ENCODE results near the gene WNT3. TPM values are rescaled to one million over a fixed set of nuclear protein-coding genes. Genes with fewer than 3 reads are reported as not detected.

Gene WNT3
- total RNA-seq, 2 donors from 2014 or later: 0.64 to 1.0 TPM

- Histone ChIP-seq H3K9ac (ENCODE audit: low read depth in 2 of 2, low read length in 2 of 2) (no peak overlapping the region), H3K27me3 (no peaks in the 10 kb centered on the region), H3K9me3 (no peaks in the 10 kb centered on the region), H3K4me1 (no peaks in the 10 kb centered on the region), H3K4me3 (no peak overlapping the region), H3K27ac (no peak overlapping the region), H3K36me3 (no peaks in the 10 kb centered on the region)
- DNase-seq: no peak
- TF ChIP-seq, protein P1, sequence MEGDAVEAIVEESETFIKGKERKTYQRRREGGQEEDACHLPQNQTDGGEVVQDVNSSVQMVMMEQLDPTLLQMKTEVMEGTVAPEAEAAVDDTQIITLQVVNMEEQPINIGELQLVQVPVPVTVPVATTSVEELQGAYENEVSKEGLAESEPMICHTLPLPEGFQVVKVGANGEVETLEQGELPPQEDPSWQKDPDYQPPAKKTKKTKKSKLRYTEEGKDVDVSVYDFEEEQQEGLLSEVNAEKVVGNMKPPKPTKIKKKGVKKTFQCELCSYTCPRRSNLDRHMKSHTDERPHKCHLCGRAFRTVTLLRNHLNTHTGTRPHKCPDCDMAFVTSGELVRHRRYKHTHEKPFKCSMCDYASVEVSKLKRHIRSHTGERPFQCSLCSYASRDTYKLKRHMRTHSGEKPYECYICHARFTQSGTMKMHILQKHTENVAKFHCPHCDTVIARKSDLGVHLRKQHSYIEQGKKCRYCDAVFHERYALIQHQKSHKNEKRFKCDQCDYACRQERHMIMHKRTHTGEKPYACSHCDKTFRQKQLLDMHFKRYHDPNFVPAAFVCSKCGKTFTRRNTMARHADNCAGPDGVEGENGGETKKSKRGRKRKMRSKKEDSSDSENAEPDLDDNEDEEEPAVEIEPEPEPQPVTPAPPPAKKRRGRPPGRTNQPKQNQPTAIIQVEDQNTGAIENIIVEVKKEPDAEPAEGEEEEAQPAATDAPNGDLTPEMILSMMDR (IDR thresholded peaks at IDR 0.05): no peak
- intact Hi-C loops (cut with DNase I): no loop called here
Measured at GRCh38 chr17:46796956-46797530, 21.4 kb downstream of the WNT3 start.

- Histone ChIP-seq H3K4me3 (no peak overlapping the region), H3K9me3 (no peaks in the 10 kb centered on the region), H3K27ac (no peak overlapping the region), H3K27me3 (no peaks in the 10 kb centered on the region), H3K9ac (ENCODE audit: low read depth in 2 of 2, low read length in 2 of 2) (no peak overlapping the region), H3K4me1 (no peaks in the 10 kb centered on the region), H3K36me3 (no peaks in the 10 kb centered on the region)
- DNase-seq: no peak
- TF ChIP-seq, protein P1 (IDR thresholded peaks at IDR 0.05): no peak
- intact Hi-C loops (cut with DNase I): no loop called here
Measured at GRCh38 chr17:46796524-46796923, 22.0 kb downstream of the WNT3 start.

DNA sequence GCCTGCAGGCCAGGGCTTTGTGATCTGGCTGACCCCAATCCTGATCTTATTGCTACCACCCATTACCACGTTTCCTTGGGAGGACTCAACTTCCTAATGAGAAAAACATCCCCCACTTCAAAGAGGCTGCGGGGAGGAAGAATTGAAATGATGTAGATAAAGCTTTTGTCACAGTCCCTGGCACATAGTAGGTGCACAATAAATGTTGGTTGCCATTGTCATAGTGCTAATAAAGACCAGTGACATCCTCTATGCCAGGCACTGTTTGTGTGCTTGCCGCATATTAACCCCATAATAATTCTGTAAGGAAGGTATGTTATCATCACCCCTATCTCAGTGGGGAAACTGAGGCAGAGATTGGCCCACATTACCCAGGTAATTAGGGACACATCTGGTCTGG, 22.4 kb downstream of the WNT3 start:
- TF ChIP-seq, protein P1 (IDR thresholded peaks at IDR 0.05): no peak
- Histone ChIP-seq H3K27me3 (no peaks in the 10 kb centered on the region), H3K4me1 (no peaks in the 10 kb centered on the region), H3K27ac (no peak overlapping the region), H3K9ac (ENCODE audit: low read depth in 2 of 2, low read length in 2 of 2) (no peak overlapping the region), H3K4me3 (no peak overlapping the region), H3K9me3 (no peaks in the 10 kb centered on the region), H3K36me3 (no peaks in the 10 kb centered on the region)
- DNase-seq: no peak
- intact Hi-C loops (cut with DNase I): no loop called here

DNA sequence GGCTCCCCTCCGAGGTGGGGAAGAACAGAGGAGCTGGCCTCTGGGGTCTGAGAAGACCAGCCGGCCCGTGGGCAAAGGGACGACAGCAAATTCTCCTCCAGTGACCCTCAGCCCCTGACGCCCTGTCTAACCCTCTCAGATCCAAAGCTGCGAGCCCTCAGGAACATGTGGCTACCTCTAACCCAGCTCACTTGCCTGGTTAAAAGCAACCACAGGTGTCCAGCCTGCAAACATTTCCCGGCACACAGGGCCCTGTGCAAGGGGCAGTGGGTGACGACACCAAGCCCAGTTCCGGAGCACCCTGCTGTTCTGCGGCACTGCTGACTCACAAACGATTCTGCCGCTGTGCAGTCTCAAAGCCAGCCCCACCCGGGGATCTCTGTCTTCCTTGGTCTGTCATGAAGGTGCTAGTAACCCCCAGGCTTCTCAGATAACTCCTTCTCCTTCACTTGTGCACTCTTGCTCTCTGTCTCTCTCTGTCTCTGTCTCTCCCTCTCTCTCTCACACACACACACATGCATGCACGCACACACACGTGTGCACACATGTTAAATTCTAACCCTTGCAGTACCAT, 23.0 kb downstream of the WNT3 start:
- H3K27me3 ChIP-seq: no peaks in the 10 kb centered on the region
- DNase-seq: no peak

DNA sequence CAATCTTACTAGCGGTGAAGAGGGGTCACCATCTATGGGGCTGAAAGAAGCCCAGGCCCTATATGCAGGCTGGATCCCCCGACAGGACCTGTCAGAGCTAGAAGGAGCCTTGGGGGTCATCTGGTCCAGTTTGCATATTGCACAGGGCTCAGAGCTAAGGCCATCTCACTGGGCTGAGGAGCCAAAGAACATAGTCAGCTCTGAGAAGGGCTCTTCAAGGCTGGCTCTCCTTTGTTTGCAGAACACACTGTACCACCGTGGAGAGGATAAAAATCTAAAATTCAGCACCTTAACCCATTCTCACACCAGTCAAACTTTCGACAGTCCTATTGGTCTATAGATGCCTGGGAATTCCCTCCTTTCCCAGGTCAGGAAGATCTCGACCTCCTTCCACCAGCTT, 24.2 kb downstream of the WNT3 start:
- Histone ChIP-seq H3K36me3 (no peaks in the 10 kb centered on the region), H3K4me3 (no peak overlapping the region), H3K27ac (no peak overlapping the region), H3K4me1 (no peaks in the 10 kb centered on the region), H3K9me3 (no peaks in the 10 kb centered on the region), H3K9ac (ENCODE audit: low read depth in 2 of 2, low read length in 2 of 2) (no peak overlapping the region), H3K27me3 (no peaks in the 10 kb centered on the region)
- no peak for DNase-seq
- TF ChIP-seq, protein P1 (IDR thresholded peaks at IDR 0.05): no peak
- intact Hi-C loops (cut with DNase I): no loop called here

More for the DNA sequence above, 23.0 kb downstream of the WNT3 start:
- no peak overlapping the region for H3K27ac ChIP-seq
- H3K4me3 ChIP-seq: no peak overlapping the region
- TF ChIP-seq, protein P1 (IDR thresholded peaks at IDR 0.05): no peak
- no peaks in the 10 kb centered on the region for H3K4me1 ChIP-seq
- H3K9me3 ChIP-seq: no peaks in the 10 kb centered on the region
- H3K9ac ChIP-seq (ENCODE audit: low read depth in 2 of 2, low read length in 2 of 2): no peak overlapping the region
- H3K36me3 ChIP-seq: no peaks in the 10 kb centered on the region
- intact Hi-C loops (cut with DNase I): no loop called here

All from colonic mucosa (tissue), 4 donors.